A549 (cell line): Measurements from ENCODE around the gene SNAI3. TPM values are rescaled to one million over a fixed set of nuclear protein-coding genes. Genes with fewer than 3 reads are reported as not detected.

Experiments used
- ATAC-seq, 2 experiments: fragments of 200-7000 bp in 1 of 2; fragments of >200 bp in 1 of 2; cut with Nextera tagmentation in 1 of 2; cut with Tn5 transposase in 1 of 2; 3 replicates each; pipeline versions ENCODE4 v1.8.0 to v1.9.1; 2018 to 2020; ENCODE audit warnings: mild to moderate bottlenecking in 1 of 2, moderate library complexity in 1 of 2
- CTCF ChIA-PET: fragments of 300-600 bp; sonication (Branson Sonifier 250); formaldehyde crosslinking; extraction: SDS; loops from one replicate; lab custom pipeline; 2021; ENCODE audit warnings: antibody characterized with exemption, inconsistent platforms; lab: Yijun Ruan, JAX
- POLR2A ChIA-PET: fragments of 350-600 bp; formaldehyde crosslinking; extraction: SDS; loops from one replicate; lab custom pipeline; 2021; ENCODE audit warnings: antibody characterized with exemption, inconsistent platforms; lab: Yijun Ruan, JAX
- DNase-seq, 2 experiments: peaks; one replicate each; pipeline versions ENCODE4 v3.0.0 to v3.0.0-alpha.2; 2011 to 2016; ENCODE audit warnings: low read depth in 1 of 2, low spot score in 1 of 2
- FAIRE-seq: peaks from 2 replicates; lab custom pipeline; 2011; peaks lifted over from hg19 to GRCh38; lab: Jason Lieb, UNC
- H3K27ac ChIP-seq, 2 experiments: fragments of >200 bp; sonication (Bioruptor Twin); formaldehyde crosslinking; 3 replicates each; pipeline ENCODE4 v1.5.1; 2016 to 2017
- H3K4me1 ChIP-seq: fragments of >200 bp; sonication (Bioruptor Twin); formaldehyde crosslinking; 3 replicates; pipeline ENCODE4 v1.6.1; 2016
- H3K4me2 ChIP-seq: fragments of >200 bp; sonication (Bioruptor Twin); formaldehyde crosslinking; 3 replicates; pipeline ENCODE4 v1.6.1; 2016
- H3K4me3 ChIP-seq: fragments of >200 bp; sonication (Bioruptor Twin); formaldehyde crosslinking; 3 replicates; pipeline ENCODE4 v1.5.1; 2016
- H3K9me3 ChIP-seq: fragments of >200 bp; sonication (Bioruptor Twin); formaldehyde crosslinking; 3 replicates; pipeline ENCODE4 v1.6.1; 2016
- BHLHE40 ChIP-seq: IDR thresholded peaks from 2 replicates; pipeline ENCODE4 v1.6.1; 2012; ENCODE audit warnings: low read depth, low read length, inconsistent platforms
- CBX2 ChIP-seq: fragments of 200-600 bp; sonication (generic); IDR thresholded peaks from 2 replicates; pipeline ENCODE4 v1.6.1; 2016; ENCODE audit warnings: low read depth, mild to moderate bottlenecking, borderline replicate concordance
- CEBPB ChIP-seq, 2 experiments: fragments of >200 bp in 1 of 2; sonication (Bioruptor Twin) in 1 of 2; formaldehyde crosslinking in 1 of 2; IDR thresholded peaks; 2 replicates each; pipeline ENCODE4 v1.6.1; 2012 to 2016
- CHD4 ChIP-seq: fragments of 200-600 bp; sonication (generic); IDR thresholded peaks from 2 replicates; pipeline ENCODE4 v1.6.1; 2016; ENCODE audit warnings: antibody characterized with exemption, mild to moderate bottlenecking, borderline replicate concordance
- GATA3 ChIP-seq: IDR thresholded peaks from 2 replicates; pipeline ENCODE4 v1.6.1; 2012; ENCODE audit warnings: borderline replicate concordance
- HEYL ChIP-seq: fragments of 250-450 bp; sonication (Bioruptor Pico); IDR thresholded peaks from 2 replicates; pipeline ENCODE4 v1.8.0; 2021; ENCODE audit warnings: mild to moderate bottlenecking, moderate library complexity
- HOXA7 ChIP-seq: fragments of 250-450 bp; sonication (Bioruptor Pico); IDR thresholded peaks from 2 replicates; pipeline ENCODE4 v1.5.0; 2020; ENCODE audit warnings: mild to moderate bottlenecking, moderate library complexity
- HOXB13 ChIP-seq: fragments of 250-450 bp; sonication (Bioruptor Pico); IDR thresholded peaks from 2 replicates; pipeline ENCODE4 v1.5.0; 2020; ENCODE audit warnings: low read depth, mild to moderate bottlenecking, moderate library complexity
- JUNB ChIP-seq: fragments of >200 bp; sonication (Bioruptor Twin); formaldehyde crosslinking; IDR thresholded peaks from 2 replicates; pipeline ENCODE4 v1.6.1; 2016
- KDM1A ChIP-seq: fragments of 200-600 bp; sonication (generic); IDR thresholded peaks from 2 replicates; pipeline ENCODE4 v1.6.1; 2016; ENCODE audit warnings: low read depth, mild to moderate bottlenecking
- KDM5A ChIP-seq: fragments of 200-600 bp; sonication (generic); IDR thresholded peaks from 2 replicates; pipeline ENCODE4 v1.6.1; 2016; ENCODE audit warnings: antibody characterized with exemption, mild to moderate bottlenecking
- MAFK ChIP-seq: fragments of 450-650 bp; IDR thresholded peaks from 2 replicates; pipeline ENCODE4 v1.6.1; 2014; ENCODE audit not compliant: partially characterized antibody
- MAZ ChIP-seq: fragments of 150-350 bp; IDR thresholded peaks from 2 replicates; pipeline ENCODE4 v1.6.1; 2014; ENCODE audit warnings: antibody characterized with exemption, low read depth, low read length, borderline replicate concordance
- NFE2L2 ChIP-seq: fragments of 150-350 bp; conservative IDR thresholded peaks from 2 replicates; pipeline ENCODE4 v1.6.1; 2014; ENCODE audit warnings: low read length
- NR3C1 ChIP-seq: fragments of >200 bp; sonication (Bioruptor Twin); formaldehyde crosslinking; IDR thresholded peaks from 3 replicates; pipeline ENCODE4 v1.6.1; 2017
- PHF8 ChIP-seq: fragments of 200-600 bp; sonication (generic); IDR thresholded peaks from 2 replicates; pipeline ENCODE4 v1.6.1; 2016; ENCODE audit warnings: low read depth, mild to moderate bottlenecking, antibody characterized with exemption, moderate library complexity, borderline replicate concordance
- RAD21 ChIP-seq, 2 experiments: fragments of >200 bp in 1 of 2; sonication (Bioruptor Twin) in 1 of 2; formaldehyde crosslinking in 1 of 2; IDR thresholded peaks in 1 of 2; conservative IDR thresholded peaks in 1 of 2; 2 replicates in 1 of 2; 3 replicates in 1 of 2; pipeline ENCODE4 v1.6.1; 2012 to 2018; ENCODE audit warnings: inconsistent platforms in 1 of 2
- RCOR1 ChIP-seq: fragments of 150-350 bp; IDR thresholded peaks from 2 replicates; pipeline ENCODE4 v1.6.1; 2014; ENCODE audit warnings: antibody characterized with exemption, low read length, low read depth
- RNF2 ChIP-seq: fragments of 200-600 bp; sonication (generic); IDR thresholded peaks from 2 replicates; pipeline ENCODE4 v1.6.1; 2016; ENCODE audit warnings: low read depth, mild to moderate bottlenecking, antibody characterized with exemption, moderate library complexity, borderline replicate concordance
- WGBS: methylation state at CpG from one replicate; pipeline ENCODE4 v1.1.6; 2017; ENCODE audit errors: missing lambda C conversion rate; 5-methylcytosine and 5-hydroxymethylcytosine counted together
- polyA plus RNA-seq, 4 experiments: library from polyadenylated mRNA; depleted of rRNA in 3 of 4; stranded (reverse); fragments of >200 nt; fragmentation: RNase III in 1 of 4; extraction: RNeasy Plus Mini Kit Qiagen cat#74134 plus additional on column Dnase treatment in 1 of 4; gene quantifications; 2 replicates in 3 of 4; 3 replicates in 1 of 4; pipeline ENCODE4 v1.2.3, GENCODE V29; 2011 to 2017
- TF ChIP-seq, protein P1 (sequence below): fragments of >200 bp; sonication (Bioruptor Twin); formaldehyde crosslinking; IDR thresholded peaks from 3 replicates; pipeline ENCODE4 v1.6.1; 2016
- TF ChIP-seq, protein P2 (sequence below): IDR thresholded peaks from 2 replicates; pipeline ENCODE4 v1.6.1; 2012
- TF ChIP-seq, protein P3 (sequence below): IDR thresholded peaks from 2 replicates; pipeline ENCODE4 v1.6.1; 2012
- TF ChIP-seq, protein P4 (sequence below): fragments of 150-350 bp; IDR thresholded peaks from 2 replicates; pipeline ENCODE4 v1.6.1; 2014; ENCODE audit warnings: low read depth, mild to moderate bottlenecking, low read length
- TF ChIP-seq, protein P5 (sequence below): fragments of 450-650 bp; IDR thresholded peaks from 2 replicates; pipeline ENCODE4 v1.6.1; 2014; ENCODE audit warnings: antibody characterized with exemption

The SNAI3 gene
- polyA plus RNA-seq, 2 of the 4 experiments (the other 2 are of a cell fraction) = not detected

DNA sequence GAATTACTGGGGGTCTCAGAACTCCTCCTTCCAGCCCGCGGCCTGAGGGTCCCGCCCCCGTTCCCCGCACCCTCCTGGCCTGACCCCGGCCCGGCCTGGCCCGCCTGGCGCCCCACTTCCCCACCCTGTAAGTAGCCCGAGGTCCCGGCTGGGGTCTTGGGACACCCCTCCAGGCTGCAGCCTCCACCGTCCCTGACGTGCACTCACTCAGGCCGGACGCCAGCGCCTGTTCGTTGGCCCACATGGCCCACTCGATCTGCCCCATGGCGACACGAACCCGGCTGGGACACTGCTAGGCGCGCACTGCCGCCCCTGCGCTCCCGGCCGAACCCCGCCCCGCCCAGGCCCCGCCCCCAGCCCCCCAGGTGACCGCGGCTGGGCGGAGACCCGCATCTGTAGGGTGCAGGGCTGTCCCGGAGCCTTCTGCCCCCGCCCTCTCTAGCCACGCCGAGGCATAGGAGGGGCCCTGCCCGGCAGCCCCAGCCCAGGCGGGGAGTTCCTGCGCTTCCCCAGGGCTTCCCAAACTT is 35.5 kb downstream of the SNAI3 start, which contains the start of gene CYBA (continued):
- TF ChIP-seq RAD21 (conservative IDR thresholded peaks at IDR 0.05 in 1 of 2, IDR thresholded peaks at IDR 0.05 in 1 of 2) (no peak), CBX2 (no peak), NFE2L2 (no peak)
- TF ChIP-seq, protein P1, sequence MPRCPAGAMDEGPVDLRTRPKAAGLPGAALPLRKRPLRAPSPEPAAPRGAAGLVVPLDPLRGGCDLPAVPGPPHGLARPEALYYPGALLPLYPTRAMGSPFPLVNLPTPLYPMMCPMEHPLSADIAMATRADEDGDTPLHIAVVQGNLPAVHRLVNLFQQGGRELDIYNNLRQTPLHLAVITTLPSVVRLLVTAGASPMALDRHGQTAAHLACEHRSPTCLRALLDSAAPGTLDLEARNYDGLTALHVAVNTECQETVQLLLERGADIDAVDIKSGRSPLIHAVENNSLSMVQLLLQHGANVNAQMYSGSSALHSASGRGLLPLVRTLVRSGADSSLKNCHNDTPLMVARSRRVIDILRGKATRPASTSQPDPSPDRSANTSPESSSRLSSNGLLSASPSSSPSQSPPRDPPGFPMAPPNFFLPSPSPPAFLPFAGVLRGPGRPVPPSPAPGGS = peak; percentile 74; the same call in 1 of the 3 replicates
- TF ChIP-seq, protein P2, sequence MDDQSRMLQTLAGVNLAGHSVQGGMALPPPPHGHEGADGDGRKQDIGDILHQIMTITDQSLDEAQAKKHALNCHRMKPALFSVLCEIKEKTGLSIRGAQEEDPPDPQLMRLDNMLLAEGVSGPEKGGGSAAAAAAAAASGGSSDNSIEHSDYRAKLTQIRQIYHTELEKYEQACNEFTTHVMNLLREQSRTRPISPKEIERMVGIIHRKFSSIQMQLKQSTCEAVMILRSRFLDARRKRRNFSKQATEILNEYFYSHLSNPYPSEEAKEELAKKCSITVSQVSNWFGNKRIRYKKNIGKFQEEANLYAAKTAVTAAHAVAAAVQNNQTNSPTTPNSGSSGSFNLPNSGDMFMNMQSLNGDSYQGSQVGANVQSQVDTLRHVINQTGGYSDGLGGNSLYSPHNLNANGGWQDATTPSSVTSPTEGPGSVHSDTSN = 0 out of 2 replicates have a peak, but pooled peaks have one; percentile 45

DNA sequence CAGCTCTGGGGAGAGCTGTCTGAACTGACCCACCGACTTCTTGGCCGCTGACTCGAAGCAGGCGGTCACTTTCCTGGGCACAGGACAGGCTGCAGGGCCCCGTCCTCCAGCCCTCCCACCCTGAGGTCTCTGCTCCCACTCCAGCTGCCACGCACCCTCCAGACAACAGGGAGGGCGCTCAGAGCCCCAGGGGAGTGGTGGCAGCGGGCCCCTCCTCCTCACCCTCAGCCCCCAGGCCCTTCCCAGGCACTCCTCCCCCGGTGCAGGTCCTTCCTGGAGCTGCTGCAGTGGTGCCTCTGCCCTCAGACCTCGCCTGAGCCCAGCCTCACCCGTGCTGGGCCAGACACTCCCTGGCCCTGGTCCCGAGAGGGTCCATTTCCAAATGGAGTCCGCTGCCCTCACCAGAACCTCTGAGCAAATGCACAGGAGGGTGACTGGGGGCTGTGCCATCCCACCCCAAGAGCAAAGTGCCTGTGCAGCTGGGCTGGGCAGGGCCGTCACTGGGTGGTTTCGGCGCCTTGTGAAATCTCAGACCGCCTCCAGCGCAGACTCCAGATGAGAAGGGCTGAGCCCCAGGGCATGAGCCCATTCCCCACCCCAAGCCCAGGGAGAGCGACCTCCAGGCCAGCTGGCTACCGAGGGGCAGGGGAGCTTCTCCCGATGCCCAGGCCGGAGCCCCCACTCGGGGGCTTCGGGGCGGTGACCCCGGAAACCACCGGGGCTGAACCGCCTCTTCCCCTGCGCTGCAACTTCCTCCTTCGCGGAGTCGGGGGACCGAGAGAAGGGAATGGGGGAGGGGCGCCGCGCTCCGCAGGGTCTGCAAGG is 36.2 kb downstream of the SNAI3 start:
- Histone ChIP-seq H3K4me3 (peak overlapping the region; percentile 94), H3K4me2 (peak overlapping the region; percentile 99), H3K27ac (peak overlapping the region; percentile 89 to 93), H3K9me3 (no peaks in the 10 kb centered on the region), H3K4me1 (peaks cover 21% of the 10 kb centered on the region)
- WGBS = 25% methylated on average over 18 of the region's 37 CpGs
- ATAC-seq (peak; percentile 45 to 61), FAIRE-seq (no peak), DNase-seq (no peak)
- POLR2A ChIA-PET = no interaction called here
- CTCF ChIA-PET = interaction anchor here (1.0 to 2.0 kb wide), 4 partner anchors 11 to 88 kb away, joined by 3 to 7 read pairs (median 4); no protein-coding TSS in a partner anchor
- TF ChIP-seq, protein P3, sequence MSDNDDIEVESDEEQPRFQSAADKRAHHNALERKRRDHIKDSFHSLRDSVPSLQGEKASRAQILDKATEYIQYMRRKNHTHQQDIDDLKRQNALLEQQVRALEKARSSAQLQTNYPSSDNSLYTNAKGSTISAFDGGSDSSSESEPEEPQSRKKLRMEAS = 0 out of 2 replicates have a peak, but pooled peaks have one; percentile 11
- TF ChIP-seq BHLHE40 (no peak), RNF2 (0 out of 2 replicates have a peak, but pooled peaks have one; percentile 33), KDM5A (no peak), KDM1A (no peak), MAFK (no peak), CEBPB (IDR thresholded peaks at IDR 0.05) (0 out of 4 replicates have a peak, but pooled peaks of 1 of the 2 experiments have one; percentile 2), HOXB13 (CRISPR knock-in tag) (no peak), PHF8 (no peak), HEYL (CRISPR knock-in tag) (no peak), RCOR1 (no peak), JUNB (no peak), GATA3 (no peak), NR3C1 (no peak), CHD4 (no peak), HOXA7 (CRISPR knock-in tag) (no peak), MAZ (no peak)
- TF ChIP-seq, protein P2 = no peak
- TF ChIP-seq, protein P4, sequence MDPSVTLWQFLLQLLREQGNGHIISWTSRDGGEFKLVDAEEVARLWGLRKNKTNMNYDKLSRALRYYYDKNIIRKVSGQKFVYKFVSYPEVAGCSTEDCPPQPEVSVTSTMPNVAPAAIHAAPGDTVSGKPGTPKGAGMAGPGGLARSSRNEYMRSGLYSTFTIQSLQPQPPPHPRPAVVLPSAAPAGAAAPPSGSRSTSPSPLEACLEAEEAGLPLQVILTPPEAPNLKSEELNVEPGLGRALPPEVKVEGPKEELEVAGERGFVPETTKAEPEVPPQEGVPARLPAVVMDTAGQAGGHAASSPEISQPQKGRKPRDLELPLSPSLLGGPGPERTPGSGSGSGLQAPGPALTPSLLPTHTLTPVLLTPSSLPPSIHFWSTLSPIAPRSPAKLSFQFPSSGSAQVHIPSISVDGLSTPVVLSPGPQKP = no peak
- TF ChIP-seq, protein P5, sequence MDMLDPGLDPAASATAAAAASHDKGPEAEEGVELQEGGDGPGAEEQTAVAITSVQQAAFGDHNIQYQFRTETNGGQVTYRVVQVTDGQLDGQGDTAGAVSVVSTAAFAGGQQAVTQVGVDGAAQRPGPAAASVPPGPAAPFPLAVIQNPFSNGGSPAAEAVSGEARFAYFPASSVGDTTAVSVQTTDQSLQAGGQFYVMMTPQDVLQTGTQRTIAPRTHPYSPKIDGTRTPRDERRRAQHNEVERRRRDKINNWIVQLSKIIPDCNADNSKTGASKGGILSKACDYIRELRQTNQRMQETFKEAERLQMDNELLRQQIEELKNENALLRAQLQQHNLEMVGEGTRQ = no peak
